ENCODE data around the gene SSBP2.
A peak's percentile ranks its signal among the peaks of the same experiment; 100 is the strongest.
"Not testable (repeated sequence)": the region's sequence is repeated elsewhere in the genome, so short reads cannot be mapped to it uniquely, and the experiment has no call there.

Gene SSBP2

GRCh38 chr5:81729276-81729675 lies 21.6 kb downstream of the SSBP2 start:
- DNase-seq (ENCODE audit: low spot score) = no peak

GRCh38 chr5:81728301-81728700 lies 22.6 kb downstream of the SSBP2 start:
- DNase-seq (ENCODE audit: low spot score) = no peak

GRCh38 chr5:81726297-81726696 lies 24.6 kb downstream of the SSBP2 start:
- DNase-seq (ENCODE audit: low spot score) = no peak

GRCh38 chr5:81724571-81724970 lies 26.3 kb downstream of the SSBP2 start:
- no peak for DNase-seq (ENCODE audit: low spot score)

GRCh38 chr5:81724108-81724507 lies 26.8 kb downstream of the SSBP2 start:
- DNase-seq (ENCODE audit: low spot score) = no peak

- no peak for DNase-seq (ENCODE audit: low spot score)
Observed at GRCh38 chr5:81721049-81721448, 29.8 kb downstream of the SSBP2 start.

- no peak for DNase-seq (ENCODE audit: low spot score)
Observed at GRCh38 chr5:81719743-81720345, 31.1 kb downstream of the SSBP2 start.

- no peak for DNase-seq (ENCODE audit: low spot score)
Observed at GRCh38 chr5:81718300-81718699, 32.6 kb downstream of the SSBP2 start.

GRCh38 chr5:81717860-81718259 lies 33.0 kb downstream of the SSBP2 start:
- no peak for DNase-seq (ENCODE audit: low spot score)

- DNase-seq (ENCODE audit: low spot score) = no peak
Observed at GRCh38 chr5:81717226-81717625, 33.7 kb downstream of the SSBP2 start.

- DNase-seq (ENCODE audit: low spot score) = not testable (repeated sequence)
Observed at GRCh38 chr5:81714076-81714475, 36.8 kb downstream of the SSBP2 start.

- no peak for DNase-seq (ENCODE audit: low spot score)
Observed at GRCh38 chr5:81708889-81709288, 42.0 kb downstream of the SSBP2 start.

- no peak for DNase-seq (ENCODE audit: low spot score)
Observed at GRCh38 chr5:81703840-81704239, 47.1 kb downstream of the SSBP2 start.

GRCh38 chr5:81700166-81700565 lies 50.7 kb downstream of the SSBP2 start:
- DNase-seq (ENCODE audit: low spot score) = no peak

GRCh38 chr5:81698813-81699212 lies 52.1 kb downstream of the SSBP2 start:
- DNase-seq (ENCODE audit: low spot score) = no peak

GRCh38 chr5:81696418-81697397 lies 54.2 kb downstream of the SSBP2 start:
- peak; percentile 2 for DNase-seq (ENCODE audit: low spot score)

GRCh38 chr5:81694726-81695125 lies 56.2 kb downstream of the SSBP2 start:
- DNase-seq (ENCODE audit: low spot score) = no peak

GRCh38 chr5:81688215-81688614 lies 62.7 kb downstream of the SSBP2 start:
- no peak for DNase-seq (ENCODE audit: low spot score)

GRCh38 chr5:81687292-81687691 lies 63.6 kb downstream of the SSBP2 start:
- no peak for DNase-seq (ENCODE audit: low spot score)

GRCh38 chr5:81685471-81685870 lies 65.4 kb downstream of the SSBP2 start:
- no peak for DNase-seq (ENCODE audit: low spot score)

GRCh38 chr5:81679885-81680284 lies 71.0 kb downstream of the SSBP2 start:
- DNase-seq (ENCODE audit: low spot score) = no peak

- no peak for DNase-seq (ENCODE audit: low spot score)
Observed at GRCh38 chr5:81675420-81675819, 75.5 kb downstream of the SSBP2 start.

GRCh38 chr5:81665795-81666194 lies 85.1 kb downstream of the SSBP2 start:
- no peak for DNase-seq (ENCODE audit: low spot score)

All from activated CD4-positive, alpha-beta T cell treated with anti-CD3 and anti-CD28 coated beads, Interleukin-2, Interleukin-4, amounts not matched to agents 100 ng/mL and 50 ng/mL, durations not matched to agents 16 hours and 8 hours (primary cell).